ENCODE results near the gene BRPF1.

BRPF1 gene, protein sequence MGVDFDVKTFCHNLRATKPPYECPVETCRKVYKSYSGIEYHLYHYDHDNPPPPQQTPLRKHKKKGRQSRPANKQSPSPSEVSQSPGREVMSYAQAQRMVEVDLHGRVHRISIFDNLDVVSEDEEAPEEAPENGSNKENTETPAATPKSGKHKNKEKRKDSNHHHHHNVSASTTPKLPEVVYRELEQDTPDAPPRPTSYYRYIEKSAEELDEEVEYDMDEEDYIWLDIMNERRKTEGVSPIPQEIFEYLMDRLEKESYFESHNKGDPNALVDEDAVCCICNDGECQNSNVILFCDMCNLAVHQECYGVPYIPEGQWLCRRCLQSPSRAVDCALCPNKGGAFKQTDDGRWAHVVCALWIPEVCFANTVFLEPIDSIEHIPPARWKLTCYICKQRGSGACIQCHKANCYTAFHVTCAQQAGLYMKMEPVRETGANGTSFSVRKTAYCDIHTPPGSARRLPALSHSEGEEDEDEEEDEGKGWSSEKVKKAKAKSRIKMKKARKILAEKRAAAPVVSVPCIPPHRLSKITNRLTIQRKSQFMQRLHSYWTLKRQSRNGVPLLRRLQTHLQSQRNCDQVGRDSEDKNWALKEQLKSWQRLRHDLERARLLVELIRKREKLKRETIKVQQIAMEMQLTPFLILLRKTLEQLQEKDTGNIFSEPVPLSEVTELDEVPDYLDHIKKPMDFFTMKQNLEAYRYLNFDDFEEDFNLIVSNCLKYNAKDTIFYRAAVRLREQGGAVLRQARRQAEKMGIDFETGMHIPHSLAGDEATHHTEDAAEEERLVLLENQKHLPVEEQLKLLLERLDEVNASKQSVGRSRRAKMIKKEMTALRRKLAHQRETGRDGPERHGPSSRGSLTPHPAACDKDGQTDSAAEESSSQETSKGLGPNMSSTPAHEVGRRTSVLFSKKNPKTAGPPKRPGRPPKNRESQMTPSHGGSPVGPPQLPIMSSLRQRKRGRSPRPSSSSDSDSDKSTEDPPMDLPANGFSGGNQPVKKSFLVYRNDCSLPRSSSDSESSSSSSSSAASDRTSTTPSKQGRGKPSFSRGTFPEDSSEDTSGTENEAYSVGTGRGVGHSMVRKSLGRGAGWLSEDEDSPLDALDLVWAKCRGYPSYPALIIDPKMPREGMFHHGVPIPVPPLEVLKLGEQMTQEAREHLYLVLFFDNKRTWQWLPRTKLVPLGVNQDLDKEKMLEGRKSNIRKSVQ (N-terminal part only)

GRCh38 chr3:9731206-9732079 is at the start of gene BRPF1:
BRPF1 (plus strand) TSS chr3:9731735; CDS start chr3:9734141, 2,406 bp downstream.
- Mint-ChIP-seq H3K4me1 (peaks cover 45 to 67% of the 10 kb centered on the region in 2 donors), H3K4me3 (peak within 1 kb of the TSS; percentile 87 to 94), H3K27me3 (no peaks in the 10 kb centered on the region), H3K9me3 (no peaks in the 10 kb centered on the region), H3K36me3 (peaks cover 14 to 32% of the 10 kb centered on the region in 2 donors), H3K27ac (peak within 1 kb of the TSS; percentile 99)
- peak; percentile 95 to 96 for ATAC-seq (replicated peaks)
- peak; percentile 95 for DNase-seq

- peaks cover 10 to 11% of the 10 kb centered on the region in 2 donors for H3K4me1 Mint-ChIP-seq
- no peak for DNase-seq
- no peaks in the 10 kb centered on the region for H3K9me3 Mint-ChIP-seq
- H3K4me3 Mint-ChIP-seq, result no peak overlapping the region
- H3K36me3 Mint-ChIP-seq, result peaks cover 77 to 82% of the 10 kb centered on the region in 2 donors
- no peak for ATAC-seq (replicated peaks)
- no peak overlapping the region for H3K27ac Mint-ChIP-seq
- no peaks in the 10 kb centered on the region for H3K27me3 Mint-ChIP-seq
These were observed 49.4 kb upstream of the BRPF1 start for GRCh38 chr3:9682096-9682495.

- Mint-ChIP-seq H3K4me1 (peaks cover 13% of the 10 kb centered on the region in 2 donors), H3K27ac (no peak overlapping the region), H3K36me3 (peaks cover 78 to 85% of the 10 kb centered on the region in 2 donors), H3K9me3 (no peaks in the 10 kb centered on the region), H3K4me3 (no peak overlapping the region), H3K27me3 (no peaks in the 10 kb centered on the region)
- DNase-seq, result no peak
- ATAC-seq (replicated peaks), result no peak
These were observed 48.1 kb upstream of the BRPF1 start for GRCh38 chr3:9683426-9683825.

DNA sequence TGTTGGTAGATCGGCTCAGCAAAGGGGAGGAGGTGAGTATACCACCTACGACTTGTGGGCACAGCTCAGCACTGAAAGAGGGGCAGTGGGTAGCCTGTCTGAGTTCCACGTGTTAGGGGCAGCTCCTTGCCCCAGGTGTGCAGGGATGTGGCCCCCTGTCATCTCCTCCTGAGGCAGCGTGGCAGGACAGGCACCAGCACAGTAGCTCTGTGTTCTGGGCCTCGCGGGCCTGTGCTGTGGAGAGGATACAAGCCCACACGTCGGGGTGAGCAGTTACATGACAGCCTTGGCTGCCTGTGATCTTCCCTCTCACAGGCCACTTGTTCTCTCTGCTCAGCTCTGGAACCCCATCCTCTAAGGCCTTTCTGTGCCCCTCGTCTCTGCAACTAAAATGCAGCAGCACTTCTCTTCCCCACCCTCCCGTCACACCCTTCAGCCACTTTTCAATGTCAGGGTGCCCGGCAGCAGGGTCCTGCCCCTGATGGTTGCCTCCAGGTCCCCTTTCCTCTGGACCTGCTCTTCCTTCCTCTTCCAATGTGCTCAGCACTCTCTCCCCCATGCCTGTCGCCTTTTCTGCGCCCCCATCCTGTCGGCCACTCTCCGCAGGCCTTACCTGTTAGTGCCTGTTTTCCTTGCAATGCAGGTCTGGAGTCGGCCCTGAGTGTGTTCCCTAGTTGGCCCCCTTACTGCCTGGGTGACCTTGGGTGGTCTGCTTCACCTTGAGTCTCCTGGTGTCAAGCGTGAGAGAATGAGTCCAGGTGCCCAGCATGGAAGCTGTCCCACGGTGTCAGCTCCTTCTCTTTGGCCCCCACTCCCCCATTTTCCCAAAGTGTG is 46.1 kb upstream of the BRPF1 start:
- H3K36me3 Mint-ChIP-seq, result peaks cover 81 to 85% of the 10 kb centered on the region in 2 donors
- no peaks in the 10 kb centered on the region for H3K9me3 Mint-ChIP-seq
- ATAC-seq (replicated peaks) (no peak), DNase-seq (no peak)
- H3K27ac Mint-ChIP-seq, result peak overlapping the region; percentile 51
- H3K4me1 Mint-ChIP-seq, result peaks cover 31 to 33% of the 10 kb centered on the region in 2 donors
- H3K27me3 Mint-ChIP-seq, result no peaks in the 10 kb centered on the region
- no peak overlapping the region for H3K4me3 Mint-ChIP-seq

GRCh38 chr3:9686050-9686550 is 45.4 kb upstream of the BRPF1 start:
- no peaks in the 10 kb centered on the region for H3K9me3 Mint-ChIP-seq
- no peaks in the 10 kb centered on the region for H3K27me3 Mint-ChIP-seq
- H3K4me3 Mint-ChIP-seq, result no peak overlapping the region
- peak overlapping the region; percentile 66 for H3K27ac Mint-ChIP-seq
- peaks cover 80 to 86% of the 10 kb centered on the region in 2 donors for H3K36me3 Mint-ChIP-seq
- H3K4me1 Mint-ChIP-seq, result peaks cover 33 to 40% of the 10 kb centered on the region in 2 donors
- ATAC-seq (replicated peaks) (no peak), DNase-seq (no peak)

DNA sequence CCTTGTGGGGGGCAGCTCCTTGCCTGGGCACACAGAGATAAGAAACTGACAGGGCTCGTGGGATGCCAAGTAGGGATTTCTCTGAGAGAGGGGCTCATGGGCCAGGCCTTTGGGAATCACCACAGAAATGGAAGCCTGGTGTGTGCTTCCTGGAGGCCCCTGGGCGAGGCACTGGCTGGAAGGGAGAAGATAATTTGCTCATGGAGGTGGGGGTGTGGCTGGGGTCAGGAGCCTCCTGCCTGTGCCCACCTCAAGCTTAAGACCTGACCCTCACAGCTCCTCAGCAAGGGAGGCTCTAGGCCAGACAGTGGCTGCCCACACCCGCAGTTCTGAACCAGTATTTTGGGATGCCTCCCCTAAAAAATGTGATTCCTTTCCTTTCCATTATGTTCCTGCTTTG is 44.8 kb upstream of the BRPF1 start:
- Mint-ChIP-seq H3K4me1 (peaks cover 38 to 46% of the 10 kb centered on the region in 2 donors), H3K9me3 (no peaks in the 10 kb centered on the region), H3K27ac (peak overlapping the region; percentile 66), H3K27me3 (no peaks in the 10 kb centered on the region), H3K4me3 (no peak overlapping the region), H3K36me3 (peaks cover 80 to 85% of the 10 kb centered on the region in 2 donors)
- DNase-seq (no peak), ATAC-seq (replicated peaks) (no peak)

GRCh38 chr3:9687514-9687913 is 44.0 kb upstream of the BRPF1 start:
- Mint-ChIP-seq H3K36me3 (peaks cover 79 to 86% of the 10 kb centered on the region in 2 donors), H3K4me3 (no peak overlapping the region), H3K4me1 (peaks cover 40 to 48% of the 10 kb centered on the region in 2 donors), H3K9me3 (no peaks in the 10 kb centered on the region), H3K27me3 (no peaks in the 10 kb centered on the region), H3K27ac (no peak overlapping the region)
- ATAC-seq (replicated peaks), result no peak
- no peak for DNase-seq

- H3K9me3 Mint-ChIP-seq, result no peaks in the 10 kb centered on the region
- peak overlapping the region; percentile 20 for H3K27ac Mint-ChIP-seq
- peaks cover 83 to 91% of the 10 kb centered on the region in 2 donors for H3K36me3 Mint-ChIP-seq
- DNase-seq, result no peak
- ATAC-seq (replicated peaks), result no peak
- peaks cover 40 to 48% of the 10 kb centered on the region in 2 donors for H3K4me1 Mint-ChIP-seq
- no peak overlapping the region for H3K4me3 Mint-ChIP-seq
- no peaks in the 10 kb centered on the region for H3K27me3 Mint-ChIP-seq
These were observed 42.6 kb upstream of the BRPF1 start for GRCh38 chr3:9688961-9689360.

DNA sequence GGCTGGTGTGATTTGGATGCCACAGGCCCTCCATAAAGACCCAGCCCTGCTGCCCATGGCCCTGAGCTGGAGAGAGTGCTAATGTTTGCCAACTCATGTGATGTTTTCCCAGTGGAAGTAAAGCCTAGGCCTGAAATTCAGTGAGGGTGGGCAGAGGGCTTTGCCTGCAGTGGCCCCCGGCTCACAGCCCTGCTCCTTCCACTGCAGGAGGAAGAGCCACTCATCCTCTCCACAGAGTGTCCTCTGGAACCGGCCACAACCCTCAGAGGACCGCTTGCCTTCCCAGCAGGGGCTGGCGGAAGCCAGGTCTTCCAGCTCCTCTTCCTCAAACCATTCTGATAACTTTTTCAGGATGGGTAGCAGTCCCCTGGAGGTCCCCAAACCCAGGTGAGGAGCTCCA is 41.8 kb upstream of the BRPF1 start:
- H3K27me3 Mint-ChIP-seq, result no peaks in the 10 kb centered on the region
- H3K9me3 Mint-ChIP-seq, result no peaks in the 10 kb centered on the region
- no peak overlapping the region for H3K4me3 Mint-ChIP-seq
- H3K4me1 Mint-ChIP-seq, result peaks cover 40 to 48% of the 10 kb centered on the region in 2 donors
- DNase-seq (no peak), ATAC-seq (replicated peaks) (no peak)
- H3K36me3 Mint-ChIP-seq, result peaks cover 87 to 91% of the 10 kb centered on the region in 2 donors
- H3K27ac Mint-ChIP-seq, result peak overlapping the region; percentile 14

- peaks cover 36 to 46% of the 10 kb centered on the region in 2 donors for H3K4me1 Mint-ChIP-seq
- H3K9me3 Mint-ChIP-seq, result no peaks in the 10 kb centered on the region
- peaks cover 88 to 91% of the 10 kb centered on the region in 2 donors for H3K36me3 Mint-ChIP-seq
- DNase-seq, result peak; percentile 70
- H3K27ac Mint-ChIP-seq, result peak overlapping the region; percentile 89
- no peaks in the 10 kb centered on the region for H3K27me3 Mint-ChIP-seq
- ATAC-seq (replicated peaks), result peak; percentile 98 to 99
- H3K4me3 Mint-ChIP-seq, result peak overlapping the region; percentile 2 to 25
These were observed 40.8 kb upstream of the BRPF1 start for GRCh38 chr3:9690451-9691450.

- Mint-ChIP-seq H3K27ac (peak overlapping the region; percentile 51), H3K4me1 (peaks cover 32 to 37% of the 10 kb centered on the region in 2 donors), H3K9me3 (no peaks in the 10 kb centered on the region), H3K27me3 (no peaks in the 10 kb centered on the region), H3K4me3 (no peak overlapping the region), H3K36me3 (peaks cover 87 to 92% of the 10 kb centered on the region in 2 donors)
- ATAC-seq (replicated peaks) (no peak), DNase-seq (no peak)
These were observed 39.9 kb upstream of the BRPF1 start for GRCh38 chr3:9691636-9692035.

All from stimulated activated naive B cell treated with anti-CD40 and anti-IgM and Interleukin-4, amounts not matched to agents 10 μg/mL and 1 μg/mL and 100 μg/mL, for 72 hours (primary cell).